ENCODE measurements around the gene CEP170B. TPM values are rescaled to one million over a fixed set of nuclear protein-coding genes. Genes with fewer than 3 reads are reported as not detected.

The CEP170B gene
- total and polyA plus RNA-seq, 9 of the 15 experiments (the other 6 are each of a cell fraction or from before 2014, with no cell fraction given), result 0.01 to 10.2 (median 2.2) TPM

DNA sequence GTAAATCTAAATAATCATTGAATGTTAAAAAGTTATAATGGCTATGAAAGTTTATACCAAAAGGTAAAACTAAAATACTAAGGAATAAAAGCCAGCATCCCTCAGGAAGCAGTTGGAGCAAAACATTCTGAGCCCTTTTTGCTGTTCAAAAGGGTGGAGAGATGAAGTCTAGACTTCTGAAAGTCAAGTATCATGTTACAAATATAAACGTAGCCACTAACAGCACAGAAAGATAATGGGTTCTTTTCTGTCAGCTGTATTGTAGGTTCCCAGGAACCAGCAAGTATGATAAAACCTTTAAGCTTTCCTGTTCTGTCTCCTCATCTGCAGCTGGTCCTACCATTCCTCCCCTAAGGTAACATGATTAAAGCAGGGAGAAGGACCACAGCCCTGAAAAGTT lies 43.2 kb downstream of the CEP170B start:
- BruUV-seq (replicated peaks), result no TSS peak
- Histone ChIP-seq H3K9ac (ENCODE audit: insufficient read depth in 1 of 2, low read depth in 2 of 2, low read length in 2 of 2) (no peak overlapping the region), H3K27ac (ENCODE audit: extremely low read depth, low read depth, low read length) (no peak overlapping the region), H2AFZ (ENCODE audit: low read depth, low read length) (no peak overlapping the region), H3K9me3 (replicated peaks; ENCODE audit: control insufficient read depth, insufficient read depth, low read depth, low read length) (peaks cover 9% of the 10 kb centered on the region), H3K4me2 (ENCODE audit: insufficient read depth, low read length) (no peak overlapping the region), H4K20me1 (replicated peaks; ENCODE audit: control insufficient read depth, insufficient read depth, low read length) (no peaks in the 10 kb centered on the region), H3K4me3 (no peak overlapping the region), H3K9me1 (ENCODE audit: control insufficient read depth, insufficient read depth, low read length) (no peaks in the 10 kb centered on the region), H3K27me3 (ENCODE audit: control insufficient read depth in 2 of 2, insufficient read depth in 2 of 2, low read length in 2 of 2) (peaks cover 12 to 20% of the 10 kb centered on the region in 2 experiments; a peak in 4 of 5 replicates), H3K36me3 (ENCODE audit: control insufficient read depth, insufficient read depth, low read length) (no peaks in the 10 kb centered on the region), H3K79me2 (ENCODE audit: control insufficient read depth, insufficient read depth, low read length) (no peaks in the 10 kb centered on the region), H3K4me1 (replicated peaks in 1 of 2; ENCODE audit: control insufficient read depth in 2 of 2, insufficient read depth in 2 of 2, low read length in 2 of 2) (no peaks in the 10 kb centered on the region)
- ChIA-PET POLR2A (interaction anchor here (0.5 kb wide), 1 partner anchor 16 kb away, joined by 3 read pairs; no protein-coding TSS in a partner anchor), CTCF (ENCODE audit: low intra/inter-chr PET ratio) (interaction anchor here (0.6 kb wide), 1 partner anchor 25 kb away, joined by 3 read pairs; no protein-coding TSS in a partner anchor)
- ATAC-seq (no peak), FAIRE-seq (no peak), DNase-seq (ENCODE audit: extremely low read depth in 1 of 4, low spot score in 3 of 4) (no peak)
- WGBS (ENCODE audit: insufficient coverage, low coverage, missing lambda C conversion rate), result 0% methylated on average over 1 of the region's 1 CpG
- intact Hi-C loops (cut with micrococcal nuclease), result no loop called here
- in situ Hi-C loops (cut with MboI), result no loop called here
- TF ChIP-seq, protein P1, sequence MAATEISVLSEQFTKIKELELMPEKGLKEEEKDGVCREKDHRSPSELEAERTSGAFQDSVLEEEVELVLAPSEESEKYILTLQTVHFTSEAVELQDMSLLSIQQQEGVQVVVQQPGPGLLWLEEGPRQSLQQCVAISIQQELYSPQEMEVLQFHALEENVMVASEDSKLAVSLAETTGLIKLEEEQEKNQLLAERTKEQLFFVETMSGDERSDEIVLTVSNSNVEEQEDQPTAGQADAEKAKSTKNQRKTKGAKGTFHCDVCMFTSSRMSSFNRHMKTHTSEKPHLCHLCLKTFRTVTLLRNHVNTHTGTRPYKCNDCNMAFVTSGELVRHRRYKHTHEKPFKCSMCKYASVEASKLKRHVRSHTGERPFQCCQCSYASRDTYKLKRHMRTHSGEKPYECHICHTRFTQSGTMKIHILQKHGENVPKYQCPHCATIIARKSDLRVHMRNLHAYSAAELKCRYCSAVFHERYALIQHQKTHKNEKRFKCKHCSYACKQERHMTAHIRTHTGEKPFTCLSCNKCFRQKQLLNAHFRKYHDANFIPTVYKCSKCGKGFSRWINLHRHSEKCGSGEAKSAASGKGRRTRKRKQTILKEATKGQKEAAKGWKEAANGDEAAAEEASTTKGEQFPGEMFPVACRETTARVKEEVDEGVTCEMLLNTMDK (IDR thresholded peaks at IDR 0.05; ENCODE audit: borderline replicate concordance, insufficient read depth, low read depth, low read length, poor library complexity, severe bottlenecking), result no peak
- TF ChIP-seq SRSF1 (IDR thresholded peaks at IDR 0.05; ENCODE audit: low read depth, low read length) (no peak), PREB (CRISPR knock-in tag; IDR thresholded peaks at IDR 0.05) (no peak), ELK1 (CRISPR knock-in tag; IDR thresholded peaks at IDR 0.05) (no peak), ZNF584 (CRISPR knock-in tag; IDR thresholded peaks at IDR 0.05; ENCODE audit: low read depth) (no peak), ZNF778 (CRISPR knock-in tag; IDR thresholded peaks at IDR 0.05) (no peak), E2F5 (CRISPR knock-in tag; IDR thresholded peaks at IDR 0.05) (no peak), BCL6 (CRISPR knock-in tag; IDR thresholded peaks at IDR 0.05) (no peak), TCF7L2 (IDR thresholded peaks at IDR 0.05; ENCODE audit: low read depth, low read length) (no peak), MED1 (CRISPR knock-in tag; IDR thresholded peaks at IDR 0.05; ENCODE audit: borderline replicate concordance) (no peak), PKNOX1 (IDR thresholded peaks at IDR 0.05) (no peak)
- TF ChIP-seq, protein P2, sequence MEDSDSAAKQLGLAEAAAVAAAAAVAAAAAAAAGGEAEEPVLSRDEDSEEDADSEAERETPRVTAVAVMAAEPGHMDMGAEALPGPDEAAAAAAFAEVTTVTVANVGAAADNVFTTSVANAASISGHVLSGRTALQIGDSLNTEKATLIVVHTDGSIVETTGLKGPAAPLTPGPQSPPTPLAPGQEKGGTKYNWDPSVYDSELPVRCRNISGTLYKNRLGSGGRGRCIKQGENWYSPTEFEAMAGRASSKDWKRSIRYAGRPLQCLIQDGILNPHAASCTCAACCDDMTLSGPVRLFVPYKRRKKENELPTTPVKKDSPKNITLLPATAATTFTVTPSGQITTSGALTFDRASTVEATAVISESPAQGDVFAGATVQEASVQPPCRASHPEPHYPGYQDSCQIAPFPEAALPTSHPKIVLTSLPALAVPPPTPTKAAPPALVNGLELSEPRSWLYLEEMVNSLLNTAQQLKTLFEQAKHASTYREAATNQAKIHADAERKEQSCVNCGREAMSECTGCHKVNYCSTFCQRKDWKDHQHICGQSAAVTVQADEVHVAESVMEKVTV (CRISPR knock-in tag; IDR thresholded peaks at IDR 0.05), result no peak
- TF ChIP-seq, protein P3, sequence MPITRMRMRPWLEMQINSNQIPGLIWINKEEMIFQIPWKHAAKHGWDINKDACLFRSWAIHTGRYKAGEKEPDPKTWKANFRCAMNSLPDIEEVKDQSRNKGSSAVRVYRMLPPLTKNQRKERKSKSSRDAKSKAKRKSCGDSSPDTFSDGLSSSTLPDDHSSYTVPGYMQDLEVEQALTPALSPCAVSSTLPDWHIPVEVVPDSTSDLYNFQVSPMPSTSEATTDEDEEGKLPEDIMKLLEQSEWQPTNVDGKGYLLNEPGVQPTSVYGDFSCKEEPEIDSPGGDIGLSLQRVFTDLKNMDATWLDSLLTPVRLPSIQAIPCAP (CRISPR knock-in tag; IDR thresholded peaks at IDR 0.05; ENCODE audit: borderline replicate concordance), result no peak

Data from K562 (cell line).